Measurements from ENCODE around the gene MMP2. TPM values are rescaled to one million over a fixed set of nuclear protein-coding genes. Genes with fewer than 3 reads are reported as not detected.

MMP2 gene
- total and polyA plus RNA-seq, 11 donors = 22.5 to 157 (median 77.1) TPM

DNA sequence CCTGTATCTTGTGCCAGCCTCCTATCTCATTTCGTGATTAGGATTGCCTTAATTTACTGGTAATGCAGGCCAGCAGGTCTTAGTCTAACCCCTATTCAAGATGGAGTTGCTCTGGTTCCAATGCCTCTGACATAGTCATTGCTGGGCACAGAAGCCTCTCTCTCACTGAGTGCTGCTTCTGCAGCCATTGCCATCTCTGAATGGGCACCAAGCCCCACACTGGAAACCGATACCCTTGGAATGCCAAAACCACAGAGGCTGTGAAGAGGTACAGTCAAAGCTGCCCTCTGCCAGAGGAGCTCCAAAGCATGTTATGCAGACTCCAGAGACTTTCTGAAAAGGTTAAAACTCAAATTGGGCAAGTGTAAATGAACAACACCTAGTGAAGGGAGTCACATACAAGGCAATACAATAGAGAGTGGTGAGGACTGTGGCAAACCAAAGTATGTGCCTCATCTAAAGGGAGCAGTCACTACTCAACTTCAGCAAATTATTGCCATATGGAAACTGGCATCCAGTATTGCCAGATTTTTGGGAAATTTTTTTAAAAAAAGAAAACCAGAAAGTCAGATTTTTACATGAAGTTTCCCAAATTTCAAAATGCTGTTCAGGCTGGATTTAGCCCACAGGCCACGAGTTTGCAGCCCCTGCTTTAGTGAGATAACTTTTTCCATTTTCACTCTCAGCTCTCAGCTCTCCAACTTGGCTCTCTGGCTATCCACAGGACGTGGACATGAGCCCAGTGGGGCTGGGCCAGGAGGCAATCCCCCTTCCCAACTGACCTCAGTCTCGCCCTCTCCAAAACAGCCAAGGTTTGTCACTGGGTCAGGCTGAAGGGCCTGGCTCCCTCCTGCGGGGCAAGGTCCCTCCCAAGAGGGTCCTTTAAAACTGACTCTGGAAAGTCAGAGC, 2.1 kb upstream of the MMP2 start:
- peak overlapping the region in 11 of 12 donors; percentile 3 to 94 (median 83) for H3K27ac ChIP-seq
- DNase-seq (peak in 4 of 5 donors; percentile 55 to 77 (median 66)), ATAC-seq (peak; percentile 28 to 50 (median 44))
- H3K4me3 ChIP-seq = no peak overlapping the region
- intact Hi-C loops (cut with DNase I) = no loop called here
- H3K9me3 ChIP-seq = no peaks in the 10 kb centered on the region
- H3K27me3 ChIP-seq = peaks cover 0 to 22% (median 0%) of the 10 kb centered on the region in 9 donors
- H3K36me3 ChIP-seq = peaks cover 0 to 3% (median 0%) of the 10 kb centered on the region in 9 donors
- WGBS, 4 donors = 59 to 78% (median 73%) methylated on average over 6 of the region's 6 CpGs
- TF ChIP-seq, protein P1, sequence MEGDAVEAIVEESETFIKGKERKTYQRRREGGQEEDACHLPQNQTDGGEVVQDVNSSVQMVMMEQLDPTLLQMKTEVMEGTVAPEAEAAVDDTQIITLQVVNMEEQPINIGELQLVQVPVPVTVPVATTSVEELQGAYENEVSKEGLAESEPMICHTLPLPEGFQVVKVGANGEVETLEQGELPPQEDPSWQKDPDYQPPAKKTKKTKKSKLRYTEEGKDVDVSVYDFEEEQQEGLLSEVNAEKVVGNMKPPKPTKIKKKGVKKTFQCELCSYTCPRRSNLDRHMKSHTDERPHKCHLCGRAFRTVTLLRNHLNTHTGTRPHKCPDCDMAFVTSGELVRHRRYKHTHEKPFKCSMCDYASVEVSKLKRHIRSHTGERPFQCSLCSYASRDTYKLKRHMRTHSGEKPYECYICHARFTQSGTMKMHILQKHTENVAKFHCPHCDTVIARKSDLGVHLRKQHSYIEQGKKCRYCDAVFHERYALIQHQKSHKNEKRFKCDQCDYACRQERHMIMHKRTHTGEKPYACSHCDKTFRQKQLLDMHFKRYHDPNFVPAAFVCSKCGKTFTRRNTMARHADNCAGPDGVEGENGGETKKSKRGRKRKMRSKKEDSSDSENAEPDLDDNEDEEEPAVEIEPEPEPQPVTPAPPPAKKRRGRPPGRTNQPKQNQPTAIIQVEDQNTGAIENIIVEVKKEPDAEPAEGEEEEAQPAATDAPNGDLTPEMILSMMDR (IDR thresholded peaks at IDR 0.05) = no peak
- no peak for TF ChIP-seq POLR2A (IDR thresholded peaks at IDR 0.05)
- peaks cover 0 to 42% (median 13%) of the 10 kb centered on the region in 12 donors for H3K4me1 ChIP-seq

DNA sequence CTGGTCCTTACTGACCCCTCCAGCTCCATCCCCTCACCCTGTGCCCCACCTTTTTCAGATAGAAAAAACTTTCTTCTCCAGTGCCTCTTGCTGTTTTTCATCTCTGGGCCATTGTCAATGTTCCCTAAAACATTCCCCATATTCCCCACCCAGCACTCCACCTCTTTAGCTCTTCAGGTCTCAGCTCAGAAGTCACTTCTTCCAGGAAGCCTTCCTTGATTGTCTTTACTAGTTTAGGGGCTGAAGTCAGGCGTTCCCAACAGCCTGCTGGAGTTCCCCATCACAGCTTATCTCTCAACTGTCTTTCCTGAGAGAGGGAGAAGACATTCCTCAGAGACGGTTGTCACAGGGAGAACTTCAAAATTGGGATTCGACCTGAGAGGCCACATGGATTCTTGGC, 1.3 kb upstream of the MMP2 start:
- WGBS, 4 donors = 62 to 79% (median 66%) methylated on average over 3 of the region's 3 CpGs
- Histone ChIP-seq H3K4me3 (no peak overlapping the region), H3K4me1 (peaks cover 0 to 45% (median 13%) of the 10 kb centered on the region in 12 donors), H3K27me3 (peaks cover 0 to 22% (median 0%) of the 10 kb centered on the region in 9 donors), H3K27ac (peak overlapping the region in 9 of 12 donors; percentile 9 to 94 (median 85)), H3K9me3 (no peaks in the 10 kb centered on the region), H3K36me3 (peaks cover 0 to 11% (median 0%) of the 10 kb centered on the region in 9 donors)
- DNase-seq = no peak
- TF ChIP-seq POLR2A (IDR thresholded peaks at IDR 0.05) = no peak
- TF ChIP-seq, protein P1 (IDR thresholded peaks at IDR 0.05) = no peak
- no peak for ATAC-seq
- intact Hi-C loops (cut with DNase I) = loop anchor here in 1 of 10 donors (2.0 kb wide), 1 partner anchor 25 kb away; no protein-coding TSS in a partner anchor

DNA sequence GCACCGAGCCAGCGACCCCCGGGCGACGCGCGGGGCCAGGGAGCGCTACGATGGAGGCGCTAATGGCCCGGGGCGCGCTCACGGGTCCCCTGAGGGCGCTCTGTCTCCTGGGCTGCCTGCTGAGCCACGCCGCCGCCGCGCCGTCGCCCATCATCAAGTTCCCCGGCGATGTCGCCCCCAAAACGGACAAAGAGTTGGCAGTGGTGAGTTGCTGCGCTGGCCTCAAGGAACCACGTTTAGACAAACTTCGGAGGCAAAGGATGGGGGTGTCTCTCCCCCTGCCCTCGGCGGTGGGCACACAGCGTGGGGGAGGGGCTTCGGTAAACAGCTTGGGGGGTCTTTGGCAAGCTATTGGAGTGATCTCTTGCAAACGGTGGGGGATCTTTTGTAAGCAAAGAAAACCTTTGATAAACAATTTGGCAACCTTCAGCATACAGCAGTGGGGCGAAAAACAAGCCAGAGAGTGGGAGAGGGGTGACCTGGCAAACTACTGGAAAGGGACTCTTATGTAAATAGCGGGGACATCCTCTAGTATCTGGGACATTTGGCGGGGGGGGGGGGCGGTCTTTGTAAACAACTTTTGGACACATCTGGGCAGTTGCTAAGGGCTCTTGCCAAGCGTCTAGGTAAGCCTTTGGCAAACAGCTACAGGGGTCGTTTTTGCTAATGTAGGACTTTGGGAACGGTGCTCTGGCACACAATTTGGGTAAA, 587 bp downstream of the MMP2 start:
- H3K4me3 ChIP-seq = peak overlapping the region; percentile 34 to 78 (median 66)
- peaks cover 0 to 30% (median 11%) of the 10 kb centered on the region in 9 donors for H3K36me3 ChIP-seq
- WGBS, 4 donors = 0 to 4% (median 1%) methylated on average over 14 to 41 of the region's 41 CpGs
- no peak for DNase-seq
- peak overlapping the region; percentile 56 to 94 (median 83) for H3K27ac ChIP-seq
- H3K4me1 ChIP-seq = peaks cover 0 to 45% (median 13%) of the 10 kb centered on the region in 12 donors
- peak in 1 of 4 donors; percentile 11 for ATAC-seq
- H3K9me3 ChIP-seq = no peaks in the 10 kb centered on the region
- peaks cover 0 to 22% (median 0%) of the 10 kb centered on the region in 9 donors for H3K27me3 ChIP-seq
- TF ChIP-seq, protein P1 (IDR thresholded peaks at IDR 0.05) = no peak
- TF ChIP-seq POLR2A (IDR thresholded peaks at IDR 0.05) = no peak
- intact Hi-C loops (cut with DNase I) = loop anchor here in 1 of 10 donors (2.0 kb wide), 1 partner anchor 23 kb away; no protein-coding TSS in a partner anchor

Measured in heart left ventricle (tissue), 16 donors.